Common myeloid progenitor, CD34-positive (primary cell): Measurements from ENCODE around the gene MIS18BP1.
A peak's percentile ranks its signal among the peaks of the same experiment; 100 is the strongest.

Experiments used
- CTCF ChIA-PET: fragments of 350-600 bp; sonication (Branson Sonifier 250); formaldehyde crosslinking; loops from one replicate; lab custom pipeline; 2021; ENCODE audit warnings: antibody characterized with exemption; lab: Charles Lee
- POLR2A ChIA-PET: fragments of 350-600 bp; sonication (Branson Sonifier 250); formaldehyde crosslinking; loops from one replicate; lab custom pipeline; 2021; ENCODE audit warnings: antibody characterized with exemption; lab: Charles Lee
- DNase-seq, 3 donors: peaks; one replicate each; pipeline versions ENCODE4 v3.0.0 to v3.0.0-alpha.2; 2013
- H3K27ac ChIP-seq, 2 experiments: 1 replicate in 1 of 2; 2 replicates in 1 of 2; pipeline ENCODE4 v1.7.0; 2013; ENCODE audit warnings: inconsistent platforms in 2 of 2, low read length in 2 of 2, mild to moderate bottlenecking in 2 of 2, low read depth in 1 of 2, moderate library complexity in 1 of 2; ENCODE audit not compliant: severe bottlenecking in 2 of 2, insufficient read depth in 1 of 2, poor library complexity in 1 of 2
- H3K27me3 ChIP-seq, 5 experiments: replicated peaks in 2 of 5; 1 replicate in 3 of 5; 2 replicates in 2 of 5; pipeline versions ENCODE4 v1.6.1 to v1.7.0; 2013; ENCODE audit warnings: low read length in 4 of 5, mild to moderate bottlenecking in 2 of 5, moderate library complexity in 2 of 5, inconsistent platforms in 1 of 5; ENCODE audit not compliant: insufficient read depth in 5 of 5, control insufficient read depth in 4 of 5
- H3K36me3 ChIP-seq, 4 experiments: 1 replicate in 2 of 4; 2 replicates in 2 of 4; pipeline versions ENCODE4 v1.6.1 to v1.7.0; 2013; ENCODE audit warnings: low read length in 3 of 4, control low read depth in 1 of 4, mild to moderate bottlenecking in 1 of 4; ENCODE audit not compliant: control insufficient read depth in 4 of 4, insufficient read depth in 4 of 4
- H3K4me1 ChIP-seq, 4 experiments: 1 replicate in 3 of 4; 2 replicates in 1 of 4; pipeline versions ENCODE4 v1.6.1 to v1.7.1; 2013; ENCODE audit warnings: low read length in 3 of 4, mild to moderate bottlenecking in 3 of 4, control low read depth in 1 of 4, inconsistent platforms in 1 of 4, moderate library complexity in 1 of 4; ENCODE audit not compliant: control insufficient read depth in 4 of 4, insufficient read depth in 4 of 4; ENCODE audit errors: control extremely low read depth in 1 of 4
- H3K4me3 ChIP-seq, 7 experiments: 1 replicate in 4 of 7; 2 replicates in 3 of 7; pipeline versions ENCODE4 v1.5.1 to v1.7.0; 2013; ENCODE audit warnings: mild to moderate bottlenecking in 7 of 7, low read length in 6 of 7, moderate library complexity in 6 of 7, inconsistent platforms in 2 of 7, low read depth in 2 of 7, control low read depth in 1 of 7; ENCODE audit not compliant: insufficient read depth in 4 of 7, control insufficient read depth in 1 of 7; ENCODE audit errors: extremely low read depth in 1 of 7
- H3K9me3 ChIP-seq, 5 experiments: 1 replicate in 4 of 5; 2 replicates in 1 of 5; pipeline versions ENCODE4 v1.6.1 to v1.7.1; 2013; ENCODE audit warnings: low read length in 4 of 5, mild to moderate bottlenecking in 2 of 5, inconsistent platforms in 1 of 5, low read depth in 1 of 5, moderate library complexity in 1 of 5; ENCODE audit not compliant: control insufficient read depth in 4 of 5, insufficient read depth in 2 of 5; ENCODE audit errors: control extremely low read depth in 1 of 5
- WGBS: methylation state at CpG from one replicate; pipeline ENCODE4 v1.1.5; 2013; ENCODE audit not compliant: insufficient coverage; 5-methylcytosine and 5-hydroxymethylcytosine counted together

Gene MIS18BP1

GRCh38 chr14:45177076-45177475 is 75.9 kb downstream of the MIS18BP1 start:
- 100% methylated on average over 2 of the region's 5 CpGs for WGBS
- H3K27ac ChIP-seq = no peak overlapping the region

GRCh38 chr14:45169906-45170305 is 83.1 kb downstream of the MIS18BP1 start:
- peaks cover 13 to 25% (median 17%) of the 10 kb centered on the region in 4 experiments for H3K36me3 ChIP-seq
- H3K4me3 ChIP-seq = no peak overlapping the region
- no peaks in the 10 kb centered on the region for H3K4me1 ChIP-seq
- ChIA-PET POLR2A (no interaction called here), CTCF (no interaction called here)
- H3K27ac ChIP-seq = no peak overlapping the region
- DNase-seq = no peak
- no peaks in the 10 kb centered on the region for H3K27me3 ChIP-seq
- H3K9me3 ChIP-seq = no peaks in the 10 kb centered on the region

More at GRCh38 chr14:45177076-45177475, 75.9 kb downstream of the MIS18BP1 start:
- Histone ChIP-seq H3K27me3 (no peaks in the 10 kb centered on the region), H3K4me3 (no peak overlapping the region), H3K9me3 (no peaks in the 10 kb centered on the region), H3K4me1 (no peaks in the 10 kb centered on the region), H3K36me3 (peaks cover 3 to 8% (median 5%) of the 10 kb centered on the region in 4 experiments)
- peak in 2 of 3 donors; percentile 1 to 2 for DNase-seq
- ChIA-PET CTCF (no interaction called here), POLR2A (no interaction called here)

GRCh38 chr14:45156067-45156466 is 96.9 kb downstream of the MIS18BP1 start:
- Histone ChIP-seq H3K4me3 (no peak overlapping the region), H3K9me3 (no peaks in the 10 kb centered on the region), H3K36me3 (peaks cover 0 to 10% (median 4%) of the 10 kb centered on the region in 4 experiments), H3K27me3 (no peaks in the 10 kb centered on the region), H3K27ac (no peak overlapping the region), H3K4me1 (no peaks in the 10 kb centered on the region)
- ChIA-PET CTCF (no interaction called here), POLR2A (no interaction called here)
- DNase-seq = peak in 2 of 3 donors; percentile 10 to 16
